GM13977 (cell line): ENCODE results near the gene ATXN1.

ENCODE experiments used
- DNase-seq: peaks from one replicate; pipeline ENCODE4 v3.0.0; 2012; ENCODE audit warnings: low spot score
- in situ Hi-C: fragments of 300-500 bp; cut with MboI; formaldehyde crosslinking; loops from one replicate; pipeline ENCODE4 v1.12.0; 2022; ENCODE audit warnings: low sequenced_read_pairs, low pct_unique_long_range_greater_than_20kb, mixed read lengths, inconsistent platforms; ENCODE audit not compliant: unreplicated experiment
- TF ChIP-seq, protein P1 (sequence below): IDR thresholded peaks from 2 replicates; pipeline ENCODE4 v1.5.1; 2012; ENCODE audit warnings: mild to moderate bottlenecking, control low read depth; ENCODE audit not compliant: insufficient read depth; ENCODE audit errors: extremely low read depth, missing control alignments

Gene ATXN1

DNA sequence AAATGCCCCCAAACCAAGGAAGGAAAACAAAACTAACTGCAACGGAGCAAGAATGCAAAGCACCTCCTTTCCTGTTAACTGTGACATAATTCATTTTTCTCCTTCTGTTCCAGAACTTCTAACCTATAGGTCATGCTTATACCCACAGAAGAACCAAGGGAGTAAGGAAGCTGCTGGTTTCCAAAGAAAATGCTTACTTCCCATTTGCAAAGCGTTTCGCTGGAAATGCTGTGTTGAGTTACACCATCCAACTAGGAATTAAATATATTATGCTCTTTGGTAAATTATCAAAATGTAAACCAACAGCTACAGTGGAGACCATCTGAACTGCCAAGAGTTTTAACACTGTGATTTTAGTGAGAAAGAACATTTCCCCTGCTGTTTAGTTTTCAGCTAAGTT lies 42.9 kb downstream of the ATXN1 start:
- in situ Hi-C loops, result no loop called here
- TF ChIP-seq, protein P1, sequence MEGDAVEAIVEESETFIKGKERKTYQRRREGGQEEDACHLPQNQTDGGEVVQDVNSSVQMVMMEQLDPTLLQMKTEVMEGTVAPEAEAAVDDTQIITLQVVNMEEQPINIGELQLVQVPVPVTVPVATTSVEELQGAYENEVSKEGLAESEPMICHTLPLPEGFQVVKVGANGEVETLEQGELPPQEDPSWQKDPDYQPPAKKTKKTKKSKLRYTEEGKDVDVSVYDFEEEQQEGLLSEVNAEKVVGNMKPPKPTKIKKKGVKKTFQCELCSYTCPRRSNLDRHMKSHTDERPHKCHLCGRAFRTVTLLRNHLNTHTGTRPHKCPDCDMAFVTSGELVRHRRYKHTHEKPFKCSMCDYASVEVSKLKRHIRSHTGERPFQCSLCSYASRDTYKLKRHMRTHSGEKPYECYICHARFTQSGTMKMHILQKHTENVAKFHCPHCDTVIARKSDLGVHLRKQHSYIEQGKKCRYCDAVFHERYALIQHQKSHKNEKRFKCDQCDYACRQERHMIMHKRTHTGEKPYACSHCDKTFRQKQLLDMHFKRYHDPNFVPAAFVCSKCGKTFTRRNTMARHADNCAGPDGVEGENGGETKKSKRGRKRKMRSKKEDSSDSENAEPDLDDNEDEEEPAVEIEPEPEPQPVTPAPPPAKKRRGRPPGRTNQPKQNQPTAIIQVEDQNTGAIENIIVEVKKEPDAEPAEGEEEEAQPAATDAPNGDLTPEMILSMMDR, result no peak

DNA sequence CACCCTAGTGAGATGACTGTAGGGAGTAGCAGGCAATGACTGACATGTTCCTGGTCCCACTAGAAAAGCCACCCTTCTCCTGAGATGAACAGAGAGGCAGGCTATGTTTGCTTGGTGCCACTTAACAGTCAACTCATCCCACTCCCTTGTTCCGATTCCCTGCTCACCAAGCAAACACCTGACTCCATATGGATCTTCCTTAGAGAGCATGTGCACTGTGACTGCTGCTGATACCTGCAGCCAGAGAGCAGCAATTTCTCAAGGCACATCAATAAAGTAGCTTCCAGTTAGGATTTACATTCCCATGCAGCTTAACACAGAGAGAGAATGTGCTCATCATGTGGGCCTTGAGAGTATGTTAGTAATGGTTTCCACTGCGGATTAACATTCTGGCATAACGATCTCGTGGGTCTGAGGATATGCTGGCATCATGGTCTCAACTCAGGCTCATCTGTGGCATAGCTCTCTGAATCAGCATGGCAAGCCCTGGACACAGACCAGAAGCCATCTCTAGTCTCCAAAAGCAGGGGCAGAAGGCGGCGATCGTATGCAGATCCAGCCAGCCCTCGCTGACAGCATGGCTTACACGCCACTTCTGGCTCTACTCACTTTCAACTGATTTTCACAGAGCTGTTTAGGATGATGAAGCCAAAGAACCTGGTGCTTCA lies 43.9 kb downstream of the ATXN1 start:
- TF ChIP-seq, protein P1, result no peak

More for the DNA sequence above, 42.9 kb downstream of the ATXN1 start:
- DNase-seq, result no peak

DNA sequence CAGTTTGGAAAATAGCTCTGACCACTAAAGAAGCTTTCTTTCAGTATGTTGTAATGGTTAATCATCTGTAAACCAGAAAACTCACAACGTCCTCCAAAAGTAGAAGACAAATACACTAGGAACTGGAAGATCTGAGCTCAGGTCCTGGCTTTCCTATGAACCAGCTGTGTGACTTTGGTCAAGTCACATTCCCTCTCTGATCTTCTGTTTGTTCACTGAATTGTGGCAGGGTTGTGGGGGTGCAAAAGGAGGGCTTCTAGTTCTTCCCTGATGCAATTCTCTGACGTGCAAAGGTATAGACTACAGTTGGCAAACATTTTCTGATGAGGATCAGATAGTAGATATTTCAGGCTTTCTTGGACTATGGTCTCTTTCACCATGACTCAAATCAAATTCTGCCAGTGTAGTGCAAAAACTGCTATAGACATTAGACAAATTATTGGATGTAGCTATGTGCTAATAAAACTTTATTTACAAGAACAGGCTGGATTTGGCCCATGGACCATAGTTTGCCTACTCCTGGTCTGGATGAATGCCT lies 44.9 kb downstream of the ATXN1 start:
- TF ChIP-seq, protein P1, result no peak
- in situ Hi-C loops, result no loop called here
- no peak for DNase-seq

More for the DNA sequence above, 43.9 kb downstream of the ATXN1 start:
- in situ Hi-C loops, result no loop called here
- no peak for DNase-seq

DNA sequence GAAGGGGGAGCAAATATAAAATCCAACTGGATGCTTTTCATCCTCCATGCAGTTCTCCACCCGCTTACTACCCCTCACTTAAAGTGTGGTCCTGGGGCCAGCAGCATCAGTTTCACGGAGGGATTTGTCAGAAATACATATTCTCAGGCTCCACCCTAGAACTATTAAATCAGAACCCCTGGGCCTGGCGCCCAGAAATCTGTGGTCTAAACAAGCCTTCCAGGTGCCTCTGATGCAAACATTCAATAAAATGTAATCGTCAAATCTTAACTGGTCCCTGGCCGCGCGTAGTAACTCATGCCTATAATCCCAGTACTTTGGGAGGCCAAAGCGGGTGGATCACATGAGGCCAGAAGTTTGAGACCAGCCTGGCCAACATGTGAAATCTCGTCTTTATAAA lies 47.7 kb downstream of the ATXN1 start:
- TF ChIP-seq, protein P1, result no peak
- DNase-seq, result no peak
- in situ Hi-C loops, result no loop called here

DNA sequence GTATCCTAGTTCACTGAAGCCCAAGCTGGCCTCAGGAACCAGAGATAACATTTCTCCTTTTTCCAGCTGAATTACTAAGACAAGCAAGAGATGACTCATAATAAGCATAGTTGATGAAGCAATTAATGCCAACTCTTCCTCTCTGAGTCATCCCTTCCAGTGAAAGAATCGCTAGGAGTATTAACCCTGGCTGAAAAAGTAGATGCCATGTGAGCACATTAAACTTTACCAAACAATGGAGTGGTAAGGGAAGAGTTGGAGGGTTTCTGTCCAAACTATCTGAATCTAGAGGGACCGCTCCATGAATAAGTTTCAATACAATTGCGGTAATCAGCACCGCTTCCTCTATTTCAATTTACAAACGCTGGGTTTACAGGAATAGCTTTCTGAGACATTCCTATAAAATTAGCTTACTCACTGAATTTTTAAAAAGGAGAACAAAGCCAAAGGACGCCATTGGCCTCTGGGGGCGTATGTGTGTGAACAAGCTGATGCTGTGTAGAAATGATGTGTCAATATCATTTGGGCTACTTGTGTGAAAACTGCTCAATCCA lies 48.3 kb downstream of the ATXN1 start:
- in situ Hi-C loops, result no loop called here
- TF ChIP-seq, protein P1, result peak; percentile 41
- no peak for DNase-seq

DNA sequence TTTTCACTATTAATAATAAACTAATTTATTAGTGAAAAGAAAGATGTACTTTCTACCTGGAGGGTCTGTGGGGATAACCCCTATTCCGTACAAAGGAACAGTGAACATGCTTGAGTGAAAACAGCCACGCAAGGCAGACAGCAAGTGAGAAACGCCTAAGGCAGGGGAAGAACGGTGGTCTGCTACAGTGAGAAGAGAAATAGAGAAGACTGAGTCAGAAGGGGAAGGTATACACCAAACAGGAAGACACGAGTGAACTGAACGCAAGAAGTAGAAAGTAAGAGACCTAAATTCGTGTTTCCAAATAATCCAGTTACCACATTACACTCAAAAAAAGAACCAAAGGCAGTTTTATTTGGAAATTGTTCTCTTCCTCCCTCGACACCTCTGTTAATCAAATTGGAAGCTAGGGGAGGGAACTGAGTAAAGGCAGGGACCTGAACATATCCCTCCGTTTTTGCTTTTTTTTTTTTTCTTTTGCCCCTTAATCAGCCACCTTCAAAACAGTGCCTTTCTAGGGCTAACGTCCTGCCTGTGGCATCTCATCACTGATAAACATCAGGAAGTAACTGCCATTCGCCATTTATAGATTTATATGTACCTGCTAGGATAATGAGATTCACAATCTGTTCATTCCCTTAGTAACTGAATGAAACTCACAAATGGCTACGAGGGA lies 48.9 kb downstream of the ATXN1 start:
- DNase-seq, result peak; percentile 33
- in situ Hi-C loops, result no loop called here
- TF ChIP-seq, protein P1, result no peak
